Upper lobe of right lung (tissue), 1 donor: ENCODE measurements around the gene ATP4B. TPM values are rescaled to one million over a fixed set of nuclear protein-coding genes. Genes with fewer than 3 reads are reported as not detected.
A peak's percentile ranks its signal among the peaks of the same experiment; 100 is the strongest.

Experiments
- ATAC-seq: fragments of 200-7000 bp; cut with Tn5 transposase; one replicate; pipeline ENCODE4 v1.9.1; 2020; ENCODE audit warnings: mild to moderate bottlenecking, moderate library complexity
- DNase-seq: peaks from one replicate; pipeline ENCODE4 v3.0.0-alpha.2; 2020
- H3K27ac ChIP-seq: fragments of 200-600 bp; one replicate; pipeline ENCODE4 v1.8.0; 2022
- H3K27me3 ChIP-seq: fragments of 200-600 bp; one replicate; pipeline ENCODE4 v1.8.0; 2022; ENCODE audit warnings: mild to moderate bottlenecking
- H3K36me3 ChIP-seq: fragments of 200-600 bp; one replicate; pipeline ENCODE4 v1.8.0; 2022
- H3K4me1 ChIP-seq: fragments of 200-600 bp; one replicate; pipeline ENCODE4 v1.8.0; 2022
- H3K4me3 ChIP-seq: fragments of 200-600 bp; one replicate; pipeline ENCODE4 v1.8.0; 2022; ENCODE audit warnings: mild to moderate bottlenecking
- H3K9me3 ChIP-seq: fragments of 200-600 bp; one replicate; pipeline ENCODE4 v1.8.0; 2022
- CTCF ChIP-seq: fragments of 200-600 bp; IDR thresholded peaks from one replicate; pipeline ENCODE4 v1.8.0; 2022; ENCODE audit warnings: antibody characterized with exemption
- intact Hi-C: fragments of 100-400 bp; cut with DNase I; formaldehyde crosslinking; loops from one replicate; pipeline ENCODE4 v1.11.0; 2022
- long read RNA-seq: library from polyadenylated mRNA; unstranded; transcript quantifications from one replicate; pipeline ENCODE4 v2.0.0, GENCODE V29; 2021
- total RNA-seq: library from RNA; stranded (reverse); fragmentation: NEBNext Ultra II Directional; extraction: Animal tissue kit (Norgen Biotek cat#: 25700); gene quantifications from one replicate; pipeline ENCODE4 v1.2.1, GENCODE V29; 2021
- donor health status: DM: no; HTN: yes; CAD: no; lungs with severe emphysema.

The ATP4B gene
- not detected for total RNA-seq
- long read RNA-seq = 0 reads

- Histone ChIP-seq H3K4me1 (no peaks in the 10 kb centered on the region), H3K36me3 (no peaks in the 10 kb centered on the region), H3K27ac (no peak within 1 kb of the TSS), H3K27me3 (no peaks in the 10 kb centered on the region), H3K4me3 (no peak within 1 kb of the TSS), H3K9me3 (no peaks in the 10 kb centered on the region)
- DNase-seq (no peak), ATAC-seq (no peak)
- no peak for TF ChIP-seq CTCF
- intact Hi-C loops = no loop called here
These were observed at the start of gene ATP4B for GRCh38 chr13:113657851-113658741. ATP4B (minus strand) TSS chr13:113658198; CDS start chr13:113658144, 54 bp downstream.

GRCh38 chr13:113672002-113672651 lies 14.1 kb upstream of the ATP4B start:
- H3K27me3 ChIP-seq = no peaks in the 10 kb centered on the region
- no peak for TF ChIP-seq CTCF

GRCh38 chr13:113671066-113672001 lies 13.3 kb upstream of the ATP4B start:
- H3K27me3 ChIP-seq = no peaks in the 10 kb centered on the region
- H3K4me1 ChIP-seq = no peaks in the 10 kb centered on the region
- peak; percentile 60 for DNase-seq
- TF ChIP-seq CTCF = no peak
- no peak overlapping the region for H3K27ac ChIP-seq
- H3K9me3 ChIP-seq = no peaks in the 10 kb centered on the region
- peak; percentile 13 for ATAC-seq
- intact Hi-C loops = no loop called here
- no peak overlapping the region for H3K4me3 ChIP-seq
- no peaks in the 10 kb centered on the region for H3K36me3 ChIP-seq

More at GRCh38 chr13:113672002-113672651, 14.1 kb upstream of the ATP4B start:
- intact Hi-C loops = no loop called here
- Histone ChIP-seq H3K9me3 (no peaks in the 10 kb centered on the region), H3K36me3 (no peaks in the 10 kb centered on the region), H3K4me3 (no peak overlapping the region), H3K27ac (no peak overlapping the region), H3K4me1 (no peaks in the 10 kb centered on the region)
- ATAC-seq (peak; percentile 52), DNase-seq (no peak)

- no peaks in the 10 kb centered on the region for H3K9me3 ChIP-seq
- H3K4me1 ChIP-seq = no peaks in the 10 kb centered on the region
- TF ChIP-seq CTCF = no peak
- H3K27me3 ChIP-seq = no peaks in the 10 kb centered on the region
- no peak overlapping the region for H3K4me3 ChIP-seq
- ATAC-seq (no peak), DNase-seq (peak; percentile 46)
- no peak overlapping the region for H3K27ac ChIP-seq
- intact Hi-C loops = no loop called here
- H3K36me3 ChIP-seq = no peaks in the 10 kb centered on the region
These were observed 12.5 kb upstream of the ATP4B start for GRCh38 chr13:113670541-113670940.

GRCh38 chr13:113669755-113670341 lies 11.8 kb upstream of the ATP4B start:
- no peaks in the 10 kb centered on the region for H3K4me1 ChIP-seq
- DNase-seq = peak; percentile 53
- no peak overlapping the region for H3K4me3 ChIP-seq
- H3K36me3 ChIP-seq = no peaks in the 10 kb centered on the region
- intact Hi-C loops = no loop called here
- no peak for ATAC-seq
- TF ChIP-seq CTCF = no peak
- no peaks in the 10 kb centered on the region for H3K9me3 ChIP-seq
- no peak overlapping the region for H3K27ac ChIP-seq
- H3K27me3 ChIP-seq = no peaks in the 10 kb centered on the region
